HCT116 (cell line): ENCODE measurements around the gene CAP2. TPM values are rescaled to one million over a fixed set of nuclear protein-coding genes. Genes with fewer than 3 reads are reported as not detected.

ENCODE experiments used
- ATAC-seq: fragments of 200-7000 bp; cut with Tn5 transposase; 2 replicates; pipeline ENCODE4 v1.9.1; 2020; ENCODE audit warnings: mild to moderate bottlenecking, moderate library complexity
- BruUV-seq: library from RNA; stranded (reverse); fragments of 400-500 nt; replicated peaks from 2 replicates; lab custom pipeline; 2021; lab: Mats Ljungman, UMichigan
- CTCF ChIA-PET: fragments of 300-600 bp; sonication (Branson Sonifier 250); formaldehyde crosslinking; loops from one replicate; lab custom pipeline; 2021; ENCODE audit warnings: antibody characterized with exemption; lab: Charles Lee
- POLR2A ChIA-PET: fragments of 300-600, 350-600 bp; sonication (Branson Sonifier 250); formaldehyde crosslinking; loops from one replicate; lab custom pipeline; 2021; ENCODE audit warnings: antibody characterized with exemption; lab: Charles Lee
- RAD21 ChIA-PET, 2 experiments: fragments of 300-600 bp; sonication (Branson Sonifier 250); formaldehyde crosslinking; loops; one replicate each; lab custom pipeline; 2023; ENCODE audit warnings: low total read pairs in 2 of 2; ENCODE audit not compliant: uncharacterized antibody in 2 of 2, unreplicated experiment in 2 of 2, low non-redundant PET in 1 of 2; lab: Charles Lee
- DNase-seq: peaks from one replicate; pipeline ENCODE4 v3.0.0-alpha.2; 2010; ENCODE audit warnings: low read depth, low spot score
- H2AFZ ChIP-seq: fragments of 200-600 bp; shearing (Covaris generic), sonication (generic); 2 replicates; pipeline ENCODE4 v1.6.1; 2017; ENCODE audit warnings: low read depth, mixed run types, mixed read lengths, antibody characterized with exemption, low read length; ENCODE audit not compliant: poor library complexity, severe bottlenecking
- H3K27ac ChIP-seq: 2 replicates; pipeline ENCODE4 v1.5.1; 2012; ENCODE audit warnings: low read depth, low read length
- H3K27me3 ChIP-seq: fragments of 200-600 bp; sonication (generic); 2 replicates; pipeline ENCODE4 v1.6.1; 2016; ENCODE audit warnings: mixed run types, low read length, mixed read lengths; ENCODE audit not compliant: insufficient read depth
- H3K36me3 ChIP-seq, 2 experiments: fragments of 200-500 bp in 1 of 2; fragments of 200-600 bp in 1 of 2; sonication (Bioruptor generic) in 1 of 2; sonication (generic) in 1 of 2; 2 replicates each; pipeline versions ENCODE4 v1.5.1 to v1.6.1; 2014 to 2016; ENCODE audit warnings: low read length in 2 of 2, inconsistent platforms in 1 of 2, mixed read lengths in 1 of 2, mixed run types in 1 of 2; ENCODE audit not compliant: insufficient read depth in 2 of 2, control insufficient read depth in 1 of 2
- H3K4me1 ChIP-seq, 2 experiments: fragments of 200-600 bp in 1 of 2; sonication (generic) in 1 of 2; 2 replicates each; pipeline versions ENCODE4 v1.5.1 to v1.6.1; 2012 to 2017; ENCODE audit warnings: low read length in 2 of 2, inconsistent platforms in 1 of 2, mild to moderate bottlenecking in 1 of 2, mixed read lengths in 1 of 2, mixed run types in 1 of 2, moderate library complexity in 1 of 2; ENCODE audit not compliant: insufficient read depth in 2 of 2, control insufficient read depth in 1 of 2
- H3K4me2 ChIP-seq: fragments of 200-600 bp; sonication (generic); 2 replicates; pipeline ENCODE4 v1.6.1; 2017; ENCODE audit warnings: mixed run types, low read length, mixed read lengths
- H3K4me3 ChIP-seq, 2 experiments: fragments of 200-600 bp in 1 of 2; sonication (generic) in 1 of 2; replicated peaks in 1 of 2; 2 replicates each; pipeline ENCODE4 v1.5.1; 2011 to 2016; ENCODE audit warnings: low read length in 2 of 2, control low read depth in 1 of 2, low read depth in 1 of 2, mild to moderate bottlenecking in 1 of 2, mixed read lengths in 1 of 2, mixed run types in 1 of 2
- H3K79me2 ChIP-seq: fragments of 200-600 bp; sonication (generic); 2 replicates; pipeline ENCODE4 v1.6.1; 2017; ENCODE audit warnings: mild to moderate bottlenecking, mixed run types, low read length, moderate library complexity, mixed read lengths; ENCODE audit not compliant: insufficient read depth
- H3K9ac ChIP-seq: fragments of 200-600 bp; sonication (generic); 2 replicates; pipeline ENCODE4 v1.6.1; 2016; ENCODE audit warnings: low read length, mixed read lengths
- H3K9me2 ChIP-seq: fragments of 200-600 bp; sonication (generic), shearing (Covaris generic); 2 replicates; pipeline ENCODE4 v1.6.1; 2017; ENCODE audit warnings: mixed run types, mild to moderate bottlenecking, moderate library complexity; ENCODE audit not compliant: insufficient read depth
- H3K9me3 ChIP-seq, 2 experiments: fragments of 200-500 bp in 1 of 2; fragments of 200-600 bp in 1 of 2; sonication (Bioruptor generic) in 1 of 2; sonication (generic) in 1 of 2; 2 replicates each; pipeline ENCODE4 v1.6.1; 2014 to 2017; ENCODE audit warnings: low read length in 2 of 2, mixed read lengths in 2 of 2, inconsistent platforms in 1 of 2, low read depth in 1 of 2, mild to moderate bottlenecking in 1 of 2, mixed run types in 1 of 2, moderate library complexity in 1 of 2; ENCODE audit not compliant: control insufficient read depth in 1 of 2, insufficient read depth in 1 of 2
- H4K20me1 ChIP-seq: fragments of 200-600 bp; sonication (generic), shearing (Covaris generic); 2 replicates; pipeline ENCODE4 v1.6.1; 2017; ENCODE audit warnings: mixed run types, mild to moderate bottlenecking, moderate library complexity; ENCODE audit not compliant: insufficient read depth
- CBX3 ChIP-seq: IDR thresholded peaks from 2 replicates; pipeline ENCODE4 v1.6.1; 2012; ENCODE audit warnings: low read depth
- CEBPB ChIP-seq: IDR thresholded peaks from 2 replicates; pipeline ENCODE4 v1.6.1; 2012; ENCODE audit warnings: low read depth
- EGR1 ChIP-seq: IDR thresholded peaks from 2 replicates; pipeline ENCODE4 v1.6.1; 2012; ENCODE audit warnings: low read depth
- ELF1 ChIP-seq: IDR thresholded peaks from 2 replicates; pipeline ENCODE4 v1.6.1; 2012; ENCODE audit warnings: low read depth, borderline replicate concordance
- EZH2 ChIP-seq: fragments of 200-600 bp; sonication (generic); IDR thresholded peaks from 2 replicates; pipeline ENCODE4 v1.6.1; 2017; ENCODE audit warnings: antibody characterized with exemption, mixed run types
- EZH2phosphoT487 ChIP-seq: fragments of 200-600 bp; IDR thresholded peaks from 2 replicates; pipeline ENCODE4 v1.6.1; 2018; ENCODE audit warnings: antibody characterized with exemption, borderline replicate concordance
- FOSL1 ChIP-seq: IDR thresholded peaks from 2 replicates; pipeline ENCODE4 v1.6.1; 2012; ENCODE audit warnings: low read depth
- JUND ChIP-seq: IDR thresholded peaks from 2 replicates; pipeline ENCODE4 v1.6.1; 2012
- POLR2A ChIP-seq: IDR thresholded peaks from 2 replicates; pipeline ENCODE4 v1.7.0; 2011; ENCODE audit warnings: borderline replicate concordance; ENCODE audit not compliant: insufficient read depth, insufficient read length; ENCODE audit errors: extremely low read depth
- SP1 ChIP-seq: IDR thresholded peaks from 2 replicates; pipeline ENCODE4 v1.6.1; 2012; ENCODE audit warnings: low read depth
- SRF ChIP-seq: IDR thresholded peaks from 2 replicates; pipeline ENCODE4 v1.6.1; 2012; ENCODE audit warnings: low read depth
- TCF7L2 ChIP-seq: IDR thresholded peaks from 2 replicates; pipeline ENCODE4 v1.7.0; 2011; ENCODE audit warnings: borderline replicate concordance, inconsistent platforms; ENCODE audit not compliant: insufficient read depth, insufficient read length; ENCODE audit errors: extremely low read depth
- ZFX ChIP-seq: fragments of 450-650 bp; IDR thresholded peaks from 2 replicates; pipeline ENCODE4 v1.6.1; 2017
- ZNF274 ChIP-seq: fragments of 200-500 bp; sonication (Bioruptor generic); IDR thresholded peaks from 2 replicates; pipeline ENCODE4 v1.6.1; 2014; ENCODE audit warnings: mild to moderate bottlenecking, low read depth, low read length, inconsistent platforms
- intact Hi-C: fragments of 100-400 bp; cut with micrococcal nuclease; formaldehyde crosslinking; loops from 2 replicates; pipeline ENCODE4 v1.10.0; 2022
- total RNA-seq: library from RNA; stranded (reverse); gene quantifications from one replicate; pipeline ENCODE4 v1.2.1, GENCODE V29; 2021; ENCODE audit not compliant: unreplicated experiment
- TF ChIP-seq, protein P1 (sequence below), 3 experiments: fragments of 200-600 bp in 1 of 3; sonication (generic) in 1 of 3; IDR thresholded peaks in 2 of 3; conservative IDR thresholded peaks in 1 of 3; 2 replicates each; pipeline ENCODE4 v1.5.1; 2012 to 2017; ENCODE audit warnings: low read depth in 2 of 3, low read length in 2 of 3, antibody characterized with exemption in 1 of 3, borderline replicate concordance in 1 of 3, control low read depth in 1 of 3, mild to moderate bottlenecking in 1 of 3, mixed read lengths in 1 of 3, mixed run types in 1 of 3, moderate library complexity in 1 of 3; ENCODE audit not compliant: insufficient read depth in 1 of 3
- TF ChIP-seq, protein P2 (sequence below): IDR thresholded peaks from 2 replicates; pipeline ENCODE4 v1.6.1; 2012
- TF ChIP-seq, protein P3 (sequence below): IDR thresholded peaks from 2 replicates; pipeline ENCODE4 v1.6.1; 2012; ENCODE audit warnings: low read depth
- TF ChIP-seq, protein P4 (sequence below): IDR thresholded peaks from 2 replicates; pipeline ENCODE4 v1.6.1; 2011; ENCODE audit warnings: mild to moderate bottlenecking, low read length, moderate library complexity; ENCODE audit not compliant: insufficient replicate concordance; ENCODE audit errors: extremely low read depth
- TF ChIP-seq, protein P5 (sequence below): IDR thresholded peaks from 2 replicates; pipeline ENCODE4 v1.6.1; 2012

Gene CAP2
- total RNA-seq, 1 experiment from 2014 or later = 3.8 TPM

DNA sequence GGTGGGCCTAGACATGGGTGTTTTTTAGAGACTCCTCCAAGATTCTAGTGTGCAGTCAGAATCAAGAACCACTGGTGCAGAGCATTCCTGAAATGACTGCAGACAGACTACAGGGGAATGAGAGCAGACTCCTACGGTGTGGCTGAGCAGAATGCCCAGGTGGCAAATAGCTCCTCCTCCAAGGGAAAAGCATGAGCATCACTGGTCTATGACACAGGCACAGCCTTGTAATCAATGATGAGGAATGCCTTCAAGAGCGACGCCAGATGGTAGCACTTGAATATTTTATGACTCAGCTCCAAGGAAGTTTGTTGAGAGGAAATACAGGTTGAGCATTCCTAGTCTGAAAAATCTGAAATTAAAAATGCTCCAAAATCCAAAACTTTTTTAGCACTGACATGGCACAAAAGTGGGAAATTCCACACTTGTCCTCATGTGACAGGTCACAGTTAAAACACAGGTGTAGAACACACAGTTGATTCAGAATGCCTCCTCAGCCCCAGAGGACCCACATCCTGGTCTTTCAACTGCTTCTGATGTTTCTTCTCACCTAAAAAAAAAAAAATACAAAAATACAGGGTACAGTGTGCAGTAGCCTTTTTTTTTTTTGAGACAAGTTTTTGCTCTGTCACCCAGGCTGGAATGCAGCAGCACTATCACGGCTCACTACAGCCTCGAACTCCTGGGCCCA lies 196.2 kb downstream of the CAP2 start:
- Histone ChIP-seq H3K79me2 (no peaks in the 10 kb centered on the region), H3K4me1 (peaks cover 9 to 21% of the 10 kb centered on the region in 2 experiments; a peak in 3 of 4 replicates), H3K4me3 (no peak overlapping the region), H3K27ac (no peak overlapping the region), H3K9me2 (no peaks in the 10 kb centered on the region), H2AFZ (peak overlapping the region; percentile 68), H3K36me3 (no peaks in the 10 kb centered on the region), H3K9ac (0 out of 2 replicates have a peak overlapping the region, but pooled peaks have one; percentile 7), H3K9me3 (no peaks in the 10 kb centered on the region), H3K4me2 (peak overlapping the region; percentile 37), H4K20me1 (no peaks in the 10 kb centered on the region), H3K27me3 (no peaks in the 10 kb centered on the region)
- RAD21 ChIA-PET = interaction anchor here in 1 of 2 experiments (0.5 kb wide), 1 partner anchor 11 kb away, joined by 3 read pairs; no protein-coding TSS in a partner anchor
- DNase-seq (peak; percentile 91), ATAC-seq (peak; percentile 93)
- POLR2A ChIA-PET = interaction anchor here (1.9 kb wide), 1 partner anchor 11 kb away, joined by 13 read pairs; the partner anchor contains the start of gene FAM8A1
- intact Hi-C loops = loop anchor here (10.0 kb wide), 1 partner anchor 315 kb away; no protein-coding TSS in a partner anchor
- CTCF ChIA-PET = interaction anchor here (1.0 to 1.2 kb wide), 4 partner anchors 215 to 422 kb away, joined by 6 to 12 read pairs (median 7); no protein-coding TSS in a partner anchor
- no TSS peak for BruUV-seq
- TF ChIP-seq, protein P1, sequence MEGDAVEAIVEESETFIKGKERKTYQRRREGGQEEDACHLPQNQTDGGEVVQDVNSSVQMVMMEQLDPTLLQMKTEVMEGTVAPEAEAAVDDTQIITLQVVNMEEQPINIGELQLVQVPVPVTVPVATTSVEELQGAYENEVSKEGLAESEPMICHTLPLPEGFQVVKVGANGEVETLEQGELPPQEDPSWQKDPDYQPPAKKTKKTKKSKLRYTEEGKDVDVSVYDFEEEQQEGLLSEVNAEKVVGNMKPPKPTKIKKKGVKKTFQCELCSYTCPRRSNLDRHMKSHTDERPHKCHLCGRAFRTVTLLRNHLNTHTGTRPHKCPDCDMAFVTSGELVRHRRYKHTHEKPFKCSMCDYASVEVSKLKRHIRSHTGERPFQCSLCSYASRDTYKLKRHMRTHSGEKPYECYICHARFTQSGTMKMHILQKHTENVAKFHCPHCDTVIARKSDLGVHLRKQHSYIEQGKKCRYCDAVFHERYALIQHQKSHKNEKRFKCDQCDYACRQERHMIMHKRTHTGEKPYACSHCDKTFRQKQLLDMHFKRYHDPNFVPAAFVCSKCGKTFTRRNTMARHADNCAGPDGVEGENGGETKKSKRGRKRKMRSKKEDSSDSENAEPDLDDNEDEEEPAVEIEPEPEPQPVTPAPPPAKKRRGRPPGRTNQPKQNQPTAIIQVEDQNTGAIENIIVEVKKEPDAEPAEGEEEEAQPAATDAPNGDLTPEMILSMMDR (IDR thresholded peaks at IDR 0.05 in 2 of 3, conservative IDR thresholded peaks at IDR 0.05 in 1 of 3; ENCODE audit: borderline replicate concordance in 1 of 3, insufficient read depth in 1 of 3, low read depth in 2 of 3, low read length in 2 of 3) = peak in 1 of 3 experiments; percentile 59; a peak in 1 of 6 replicates
- TF ChIP-seq EGR1 = no peak
- no peak for TF ChIP-seq POLR2A
- peak; percentile 67; the same call in 1 of the 2 replicates for TF ChIP-seq CBX3
- TF ChIP-seq, protein P2, sequence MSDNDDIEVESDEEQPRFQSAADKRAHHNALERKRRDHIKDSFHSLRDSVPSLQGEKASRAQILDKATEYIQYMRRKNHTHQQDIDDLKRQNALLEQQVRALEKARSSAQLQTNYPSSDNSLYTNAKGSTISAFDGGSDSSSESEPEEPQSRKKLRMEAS = peak; percentile 63; the same call in 1 of the 2 replicates
- peak; percentile 37; the same call in 1 of the 2 replicates for TF ChIP-seq SP1
- TF ChIP-seq, protein P3, sequence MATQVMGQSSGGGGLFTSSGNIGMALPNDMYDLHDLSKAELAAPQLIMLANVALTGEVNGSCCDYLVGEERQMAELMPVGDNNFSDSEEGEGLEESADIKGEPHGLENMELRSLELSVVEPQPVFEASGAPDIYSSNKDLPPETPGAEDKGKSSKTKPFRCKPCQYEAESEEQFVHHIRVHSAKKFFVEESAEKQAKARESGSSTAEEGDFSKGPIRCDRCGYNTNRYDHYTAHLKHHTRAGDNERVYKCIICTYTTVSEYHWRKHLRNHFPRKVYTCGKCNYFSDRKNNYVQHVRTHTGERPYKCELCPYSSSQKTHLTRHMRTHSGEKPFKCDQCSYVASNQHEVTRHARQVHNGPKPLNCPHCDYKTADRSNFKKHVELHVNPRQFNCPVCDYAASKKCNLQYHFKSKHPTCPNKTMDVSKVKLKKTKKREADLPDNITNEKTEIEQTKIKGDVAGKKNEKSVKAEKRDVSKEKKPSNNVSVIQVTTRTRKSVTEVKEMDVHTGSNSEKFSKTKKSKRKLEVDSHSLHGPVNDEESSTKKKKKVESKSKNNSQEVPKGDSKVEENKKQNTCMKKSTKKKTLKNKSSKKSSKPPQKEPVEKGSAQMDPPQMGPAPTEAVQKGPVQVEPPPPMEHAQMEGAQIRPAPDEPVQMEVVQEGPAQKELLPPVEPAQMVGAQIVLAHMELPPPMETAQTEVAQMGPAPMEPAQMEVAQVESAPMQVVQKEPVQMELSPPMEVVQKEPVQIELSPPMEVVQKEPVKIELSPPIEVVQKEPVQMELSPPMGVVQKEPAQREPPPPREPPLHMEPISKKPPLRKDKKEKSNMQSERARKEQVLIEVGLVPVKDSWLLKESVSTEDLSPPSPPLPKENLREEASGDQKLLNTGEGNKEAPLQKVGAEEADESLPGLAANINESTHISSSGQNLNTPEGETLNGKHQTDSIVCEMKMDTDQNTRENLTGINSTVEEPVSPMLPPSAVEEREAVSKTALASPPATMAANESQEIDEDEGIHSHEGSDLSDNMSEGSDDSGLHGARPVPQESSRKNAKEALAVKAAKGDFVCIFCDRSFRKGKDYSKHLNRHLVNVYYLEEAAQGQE = no peak
- TF ChIP-seq TCF7L2 = no peak
- TF ChIP-seq, protein P4, sequence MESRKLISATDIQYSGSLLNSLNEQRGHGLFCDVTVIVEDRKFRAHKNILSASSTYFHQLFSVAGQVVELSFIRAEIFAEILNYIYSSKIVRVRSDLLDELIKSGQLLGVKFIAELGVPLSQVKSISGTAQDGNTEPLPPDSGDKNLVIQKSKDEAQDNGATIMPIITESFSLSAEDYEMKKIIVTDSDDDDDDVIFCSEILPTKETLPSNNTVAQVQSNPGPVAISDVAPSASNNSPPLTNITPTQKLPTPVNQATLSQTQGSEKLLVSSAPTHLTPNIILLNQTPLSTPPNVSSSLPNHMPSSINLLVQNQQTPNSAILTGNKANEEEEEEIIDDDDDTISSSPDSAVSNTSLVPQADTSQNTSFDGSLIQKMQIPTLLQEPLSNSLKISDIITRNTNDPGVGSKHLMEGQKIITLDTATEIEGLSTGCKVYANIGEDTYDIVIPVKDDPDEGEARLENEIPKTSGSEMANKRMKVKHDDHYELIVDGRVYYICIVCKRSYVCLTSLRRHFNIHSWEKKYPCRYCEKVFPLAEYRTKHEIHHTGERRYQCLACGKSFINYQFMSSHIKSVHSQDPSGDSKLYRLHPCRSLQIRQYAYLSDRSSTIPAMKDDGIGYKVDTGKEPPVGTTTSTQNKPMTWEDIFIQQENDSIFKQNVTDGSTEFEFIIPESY = no peak
- no peak for TF ChIP-seq EZH2
- TF ChIP-seq ELF1 = no peak
- no peak for TF ChIP-seq ZNF274
- no peak for TF ChIP-seq ZFX
- TF ChIP-seq JUND = peak; percentile 48
- TF ChIP-seq FOSL1 = peak; percentile 51; the same call in 1 of the 2 replicates
- TF ChIP-seq, protein P5, sequence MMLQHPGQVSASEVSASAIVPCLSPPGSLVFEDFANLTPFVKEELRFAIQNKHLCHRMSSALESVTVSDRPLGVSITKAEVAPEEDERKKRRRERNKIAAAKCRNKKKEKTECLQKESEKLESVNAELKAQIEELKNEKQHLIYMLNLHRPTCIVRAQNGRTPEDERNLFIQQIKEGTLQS = no peak
- TF ChIP-seq EZH2phosphoT487 = no peak
- no peak for TF ChIP-seq CEBPB
- no peak for TF ChIP-seq SRF
